Measurements from ENCODE around the gene OR52K2.

- TF ChIP-seq CTCF (conservative IDR thresholded peaks at IDR 0.05; ENCODE audit: low read depth in 2 of 2) (no peak), POLR2AphosphoS5 (IDR thresholded peaks at IDR 0.05; ENCODE audit: low read depth) (no peak), CREB1 (CRISPR knock-in tag; IDR thresholded peaks at IDR 0.05; ENCODE audit: low read depth) (no peak), EZH2 (IDR thresholded peaks at IDR 0.05; ENCODE audit: low read depth, unreplicated experiment) (no peak), REST (IDR thresholded peaks at IDR 0.05; ENCODE audit: unreplicated experiment) (no peak), EZH2phosphoT487 (IDR thresholded peaks at IDR 0.05; ENCODE audit: unreplicated experiment) (no peak), ZNF331 (CRISPR knock-in tag; IDR thresholded peaks at IDR 0.05; ENCODE audit: low read depth) (no peak)
Measured at GRCh38 chr11:4466871-4467442, 17.9 kb downstream of the OR52K2 start.

Measured in GM23338 (cell line).